BE2C (cell line): ENCODE data around the gene ATOH8.

Source experiments
- DNase-seq: peaks from one replicate; pipeline ENCODE4 v3.0.0-alpha.2; 2020
- H3K27me3 ChIP-seq: fragments of 250-450 bp; sonication (Bioruptor Pico); 2 replicates; pipeline ENCODE4 v1.5.1; 2020; ENCODE audit warnings: mild to moderate bottlenecking
- H3K36me3 ChIP-seq: fragments of 250-450 bp; sonication (Bioruptor Pico); 2 replicates; pipeline ENCODE4 v1.5.1; 2020; ENCODE audit warnings: mild to moderate bottlenecking
- H3K4me1 ChIP-seq: fragments of 250-450 bp; sonication (Bioruptor Pico); 2 replicates; pipeline ENCODE4 v1.5.1; 2020
- H3K4me3 ChIP-seq: 2 replicates; pipeline ENCODE4 v1.5.1; 2011; ENCODE audit warnings: low read depth, low read length
- H3K9me3 ChIP-seq: fragments of 250-450 bp; sonication (Bioruptor Pico); 2 replicates; pipeline ENCODE4 v1.5.1; 2020
- TF ChIP-seq, protein P1 (sequence below): IDR thresholded peaks from 2 replicates; pipeline ENCODE4 v1.5.1; 2012; ENCODE audit warnings: mild to moderate bottlenecking, low read depth, low read length

The ATOH8 gene

DNA sequence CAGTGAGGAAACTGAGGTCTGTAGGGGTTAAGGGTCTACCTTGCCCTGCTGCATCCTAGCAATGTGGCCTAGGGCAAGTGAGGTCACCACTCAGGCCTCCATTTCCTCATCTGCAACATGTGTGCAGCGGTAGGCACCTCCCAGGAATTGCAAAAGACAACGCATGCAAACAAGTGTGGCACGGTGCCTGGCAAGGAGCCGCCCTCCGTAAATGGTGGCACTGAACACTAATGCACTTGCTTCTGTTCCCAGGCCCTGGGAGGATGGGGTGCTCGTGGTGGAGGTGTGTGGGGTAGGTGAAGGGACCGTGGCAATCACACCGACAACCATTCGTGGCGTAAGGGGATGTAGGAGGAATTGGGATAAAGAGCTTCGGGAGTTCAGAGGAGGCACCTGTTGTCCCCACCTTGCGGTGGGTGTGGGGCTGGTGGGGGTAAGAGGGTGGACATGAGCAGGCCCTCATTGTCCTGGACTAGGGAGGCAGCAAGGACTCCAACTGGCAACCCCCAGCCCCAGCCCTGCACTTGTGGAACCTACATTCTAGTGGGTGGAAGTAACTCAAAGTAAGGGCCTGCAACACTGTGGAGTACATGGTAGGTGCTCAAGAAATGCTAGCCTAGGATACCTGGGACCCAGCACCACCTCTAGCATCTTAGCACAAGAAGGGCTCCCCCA lies 26.0 kb downstream of the ATOH8 start:
- Histone ChIP-seq H3K4me1 (peaks cover 3% of the 10 kb centered on the region), H3K4me3 (no peak overlapping the region), H3K27me3 (no peaks in the 10 kb centered on the region), H3K36me3 (no peaks in the 10 kb centered on the region), H3K9me3 (no peaks in the 10 kb centered on the region)
- DNase-seq, result no peak
- TF ChIP-seq, protein P1, sequence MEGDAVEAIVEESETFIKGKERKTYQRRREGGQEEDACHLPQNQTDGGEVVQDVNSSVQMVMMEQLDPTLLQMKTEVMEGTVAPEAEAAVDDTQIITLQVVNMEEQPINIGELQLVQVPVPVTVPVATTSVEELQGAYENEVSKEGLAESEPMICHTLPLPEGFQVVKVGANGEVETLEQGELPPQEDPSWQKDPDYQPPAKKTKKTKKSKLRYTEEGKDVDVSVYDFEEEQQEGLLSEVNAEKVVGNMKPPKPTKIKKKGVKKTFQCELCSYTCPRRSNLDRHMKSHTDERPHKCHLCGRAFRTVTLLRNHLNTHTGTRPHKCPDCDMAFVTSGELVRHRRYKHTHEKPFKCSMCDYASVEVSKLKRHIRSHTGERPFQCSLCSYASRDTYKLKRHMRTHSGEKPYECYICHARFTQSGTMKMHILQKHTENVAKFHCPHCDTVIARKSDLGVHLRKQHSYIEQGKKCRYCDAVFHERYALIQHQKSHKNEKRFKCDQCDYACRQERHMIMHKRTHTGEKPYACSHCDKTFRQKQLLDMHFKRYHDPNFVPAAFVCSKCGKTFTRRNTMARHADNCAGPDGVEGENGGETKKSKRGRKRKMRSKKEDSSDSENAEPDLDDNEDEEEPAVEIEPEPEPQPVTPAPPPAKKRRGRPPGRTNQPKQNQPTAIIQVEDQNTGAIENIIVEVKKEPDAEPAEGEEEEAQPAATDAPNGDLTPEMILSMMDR, result no peak

DNA sequence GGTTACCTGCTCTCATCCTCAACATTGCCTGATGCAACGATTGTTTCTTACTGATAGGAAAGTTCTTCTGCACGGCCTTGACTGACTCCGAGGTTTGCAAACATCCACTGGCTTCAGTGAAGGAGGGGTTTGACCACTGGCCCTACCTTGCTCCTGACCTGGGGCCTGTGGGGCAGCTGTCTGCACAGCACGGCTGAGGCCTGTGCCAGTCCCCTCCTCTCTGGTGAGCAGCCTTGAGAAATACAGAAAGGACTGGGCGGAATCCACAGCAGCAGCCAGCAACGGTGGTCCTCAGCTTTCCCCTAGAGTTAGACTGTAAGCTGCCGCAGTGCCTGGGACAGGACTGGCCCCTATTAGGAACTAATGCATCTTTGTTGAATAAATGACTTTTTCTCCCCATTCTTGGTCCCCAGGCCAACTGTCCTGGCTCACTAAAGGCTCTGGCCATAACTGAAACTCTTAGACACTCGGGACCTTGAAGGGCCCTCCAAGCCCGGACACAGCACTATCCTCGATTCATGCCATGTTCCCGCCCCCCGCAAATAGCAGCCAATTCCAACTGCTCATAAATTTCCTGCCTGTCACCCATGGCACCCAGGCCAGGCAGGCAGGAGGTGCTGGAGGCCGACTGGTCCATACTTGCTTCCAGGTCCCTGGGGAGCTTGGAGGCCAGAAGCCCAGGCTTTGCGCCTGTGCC lies 26.7 kb downstream of the ATOH8 start:
- peak; percentile 51 for DNase-seq
- H3K4me1 ChIP-seq, result no peaks in the 10 kb centered on the region
- no peaks in the 10 kb centered on the region for H3K9me3 ChIP-seq
- H3K27me3 ChIP-seq, result no peaks in the 10 kb centered on the region
- TF ChIP-seq, protein P1, result no peak
- H3K4me3 ChIP-seq, result no peak overlapping the region
- no peaks in the 10 kb centered on the region for H3K36me3 ChIP-seq

DNA sequence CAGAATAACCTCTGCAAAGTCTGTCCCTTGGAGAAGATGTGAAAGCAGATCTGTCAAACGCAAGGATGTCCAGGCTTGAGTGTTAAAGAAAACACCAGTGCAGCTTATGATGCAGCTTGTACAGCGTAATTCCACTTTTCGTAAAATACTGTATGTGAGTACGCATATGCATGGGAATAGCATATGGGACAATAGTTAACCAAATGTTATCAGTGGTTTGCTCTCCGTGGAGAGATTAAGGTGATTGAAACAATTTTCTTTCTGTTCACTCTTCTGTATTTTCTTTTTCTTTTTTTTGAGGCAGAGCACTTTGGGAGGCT lies 27.2 kb downstream of the ATOH8 start:
- Histone ChIP-seq H3K4me3 (no peak overlapping the region), H3K36me3 (no peaks in the 10 kb centered on the region), H3K4me1 (no peaks in the 10 kb centered on the region), H3K27me3 (no peaks in the 10 kb centered on the region), H3K9me3 (no peaks in the 10 kb centered on the region)
- TF ChIP-seq, protein P1, result no peak
- no peak for DNase-seq

DNA sequence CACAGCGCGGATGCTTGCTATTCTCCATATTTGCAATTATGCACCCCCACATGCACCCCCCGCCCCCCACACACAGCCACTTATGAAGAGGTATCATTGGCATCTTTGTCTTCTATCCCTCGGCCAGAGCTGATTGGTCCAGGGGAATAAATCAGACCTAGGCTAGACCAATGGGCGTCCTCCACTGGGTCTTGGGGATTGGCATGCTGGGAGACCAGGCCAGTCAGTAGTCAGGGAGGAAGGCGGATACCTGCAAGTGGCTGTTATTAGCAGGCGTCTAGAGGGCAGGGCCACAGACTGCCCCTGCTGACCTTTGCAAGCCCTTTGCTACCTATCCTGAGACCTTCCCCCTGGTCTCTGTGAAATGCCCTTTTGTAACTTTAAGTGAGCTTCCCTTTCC lies 30.0 kb downstream of the ATOH8 start:
- DNase-seq, result no peak
- H3K27me3 ChIP-seq, result no peaks in the 10 kb centered on the region
- H3K36me3 ChIP-seq, result no peaks in the 10 kb centered on the region
- H3K4me3 ChIP-seq, result no peak overlapping the region
- H3K4me1 ChIP-seq, result no peaks in the 10 kb centered on the region
- H3K9me3 ChIP-seq, result no peaks in the 10 kb centered on the region
- TF ChIP-seq, protein P1, result no peak

DNA sequence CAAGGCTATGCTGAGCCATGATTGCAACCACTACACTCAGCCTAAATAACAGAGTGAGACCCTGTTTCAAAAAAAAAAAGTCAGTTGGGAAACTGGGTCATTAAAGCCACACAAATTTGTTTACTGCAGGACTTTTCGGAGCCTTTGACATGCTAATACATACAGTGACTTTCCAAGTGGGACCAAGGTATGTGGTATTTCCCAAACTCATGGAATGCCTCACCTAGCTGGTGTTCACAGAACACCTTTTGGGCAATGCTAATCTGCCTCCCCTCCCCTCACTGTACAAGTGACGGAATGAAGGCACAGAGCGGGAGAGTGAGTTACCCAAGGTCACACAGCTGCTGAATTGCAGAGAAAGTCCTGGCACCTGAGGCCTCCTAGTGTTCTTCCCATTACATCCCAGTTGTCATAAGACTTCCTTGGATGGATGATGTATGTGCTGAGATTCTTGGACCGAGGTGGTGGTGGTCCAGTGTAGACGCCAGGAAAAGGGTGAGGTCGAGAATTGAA lies 30.7 kb downstream of the ATOH8 start:
- Histone ChIP-seq H3K36me3 (no peaks in the 10 kb centered on the region), H3K4me1 (no peaks in the 10 kb centered on the region), H3K9me3 (no peaks in the 10 kb centered on the region), H3K27me3 (no peaks in the 10 kb centered on the region), H3K4me3 (no peak overlapping the region)
- TF ChIP-seq, protein P1, result no peak
- DNase-seq, result no peak
